ENCODE results near the gene TRPC5OS. TPM values are rescaled to one million over a fixed set of nuclear protein-coding genes. Genes with fewer than 3 reads are reported as not detected.

TRPC5OS gene
- total and polyA plus RNA-seq, 2 of the 8 experiments (the other 6 are each of a cell fraction or from before 2014, with no cell fraction given) = not detected

GRCh38 chrX:111914398-111915090 is 38.6 kb downstream of the TRPC5OS start:
- no peaks in the 10 kb centered on the region for H3K79me2 ChIP-seq (ENCODE audit: control insufficient read depth in 1 of 2, insufficient read depth in 2 of 2, low read length in 2 of 2)
- H4K91ac ChIP-seq (replicated peaks; ENCODE audit: insufficient read length, low read length) = no peak overlapping the region
- no peaks in the 10 kb centered on the region for H3K23me2 ChIP-seq (ENCODE audit: low read depth, low read length)
- no peak overlapping the region for H3K9ac ChIP-seq (replicated peaks in 1 of 4; ENCODE audit: extremely low read depth in 1 of 4, low read depth in 3 of 4, low read length in 3 of 4)
- H3K27me3 ChIP-seq (replicated peaks in 1 of 4; ENCODE audit: control insufficient read depth in 3 of 4, extremely low read depth in 1 of 4, insufficient read depth in 3 of 4, low read length in 3 of 4) = no peaks in the 10 kb centered on the region
- H3K9me3 ChIP-seq (ENCODE audit: insufficient read depth in 2 of 2, low read depth in 1 of 2, low read length in 1 of 2) = no peaks in the 10 kb centered on the region
- no peak overlapping the region for H3K4ac ChIP-seq (replicated peaks; ENCODE audit: insufficient read length, low read depth, low read length)
- FAIRE-seq = no peak
- ChIA-PET POLR2A (ENCODE audit: partially characterized antibody) (no interaction called here), CTCF (ENCODE audit: partially characterized antibody) (interaction anchor here (1.4 kb wide), 1 partner anchor 129 kb away, joined by 4 read pairs; no protein-coding TSS in a partner anchor)
- no peaks in the 10 kb centered on the region for H3K79me1 ChIP-seq (ENCODE audit: low read depth, low read length)
- no peak overlapping the region for H3K23ac ChIP-seq (ENCODE audit: insufficient read length)
- no peak overlapping the region for H2BK15ac ChIP-seq (ENCODE audit: low read length)
- H3K14ac ChIP-seq (ENCODE audit: insufficient read length) = no peak overlapping the region
- no peak overlapping the region for H2AK5ac ChIP-seq (ENCODE audit: low read depth, low read length)
- H2BK12ac ChIP-seq (ENCODE audit: low read depth, low read length) = peak overlapping the region; percentile 31; the same call in 1 of the 2 replicates
- H4K20me1 ChIP-seq (replicated peaks in 1 of 2; ENCODE audit: control insufficient read depth in 1 of 2, insufficient read depth in 2 of 2, low read length in 2 of 2) = no peaks in the 10 kb centered on the region
- H3K36me3 ChIP-seq (ENCODE audit: control insufficient read depth in 2 of 4, insufficient read depth in 4 of 4, low read length in 3 of 4) = no peaks in the 10 kb centered on the region
- no peak for DNase-seq (ENCODE audit: low read depth in 1 of 2, low spot score in 2 of 2)
- H3K18ac ChIP-seq (ENCODE audit: extremely low read depth, low read length) = no peak overlapping the region
- 69% methylated on average over 5 of the region's 7 CpGs; no CpG with 5 or more reads in 1 of the 2 experiments for WGBS, 2 experiments (ENCODE audit: extremely low coverage in 1 of 2, insufficient coverage in 1 of 2, insufficient read length in 1 of 2, insufficient replicate concordance in 2 of 2, low coverage in 1 of 2, low lambda C conversion rate in 2 of 2, missing lambda C conversion rate in 1 of 2)
- no peaks in the 10 kb centered on the region for H3K4me1 ChIP-seq (replicated peaks in 1 of 4; ENCODE audit: control insufficient read depth in 3 of 4, insufficient read depth in 4 of 4, low read length in 3 of 4)
- H2BK5ac ChIP-seq (ENCODE audit: low read depth, low read length) = no peak overlapping the region
- no peak overlapping the region for H4K8ac ChIP-seq (ENCODE audit: extremely low read depth, insufficient read depth, low read length)
- H2BK20ac ChIP-seq (ENCODE audit: low read length) = no peak overlapping the region
- no peak overlapping the region for H4K5ac ChIP-seq (ENCODE audit: insufficient read length, low read depth, low read length)
- H3K56ac ChIP-seq (replicated peaks; ENCODE audit: insufficient read length, low read depth, low read length) = no peak overlapping the region
- H2BK120ac ChIP-seq (replicated peaks; ENCODE audit: low read depth, low read length) = no peak overlapping the region
- no peak overlapping the region for H3K27ac ChIP-seq (ENCODE audit: low read depth, low read length)
- H2AFZ ChIP-seq (ENCODE audit: low read length) = peak overlapping the region; percentile 96
- no peak overlapping the region for H3K4me3 ChIP-seq (ENCODE audit: extremely low read depth in 1 of 4, insufficient read depth in 2 of 4, low read depth in 3 of 4, low read length in 4 of 4)
- no peak overlapping the region for H3K4me2 ChIP-seq (ENCODE audit: insufficient read depth in 1 of 2, low read depth in 2 of 2, low read length in 2 of 2)
- TF ChIP-seq POLR2AphosphoS5 (IDR thresholded peaks at IDR 0.05; ENCODE audit: low read depth, low read length) = no peak
- TF ChIP-seq JUND (IDR thresholded peaks at IDR 0.05; ENCODE audit: low read length) = no peak
- TF ChIP-seq RNF2 (IDR thresholded peaks at IDR 0.05; ENCODE audit: borderline replicate concordance, low read depth, low read length, missing control alignments, poor library complexity, severe bottlenecking) = no peak
- TF ChIP-seq SIRT6 (IDR thresholded peaks at IDR 0.05; ENCODE audit: low read length) = no peak
- no peak for TF ChIP-seq NRF1 (IDR thresholded peaks at IDR 0.05; ENCODE audit: low read depth, low read length)
- no peak for TF ChIP-seq MAFK (IDR thresholded peaks at IDR 0.05; ENCODE audit: low read depth, low read length)
- no peak for TF ChIP-seq KDM5A (IDR thresholded peaks at IDR 0.05; ENCODE audit: low read length)
- TF ChIP-seq YY1 (IDR thresholded peaks at IDR 0.05; ENCODE audit: low read depth, low read length) = no peak
- TF ChIP-seq GABPA (IDR thresholded peaks at IDR 0.05; ENCODE audit: borderline replicate concordance, insufficient read depth, low read length) = no peak
- TF ChIP-seq, protein P1, sequence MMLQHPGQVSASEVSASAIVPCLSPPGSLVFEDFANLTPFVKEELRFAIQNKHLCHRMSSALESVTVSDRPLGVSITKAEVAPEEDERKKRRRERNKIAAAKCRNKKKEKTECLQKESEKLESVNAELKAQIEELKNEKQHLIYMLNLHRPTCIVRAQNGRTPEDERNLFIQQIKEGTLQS (IDR thresholded peaks at IDR 0.05; ENCODE audit: insufficient read depth, low read depth, low read length) = no peak
- TF ChIP-seq EZH2 (IDR thresholded peaks at IDR 0.05; ENCODE audit: low read depth, low read length, severe bottlenecking) = no peak
